Spleen (tissue), 3 donors: Measurements from ENCODE around the gene LRP11.

Experiments
- POLR2A ChIP-seq, 3 donors: fragments of 450-650 bp; IDR thresholded peaks; one replicate each; pipeline ENCODE4 v1.5.1; 2017; ENCODE audit warnings: antibody characterized with exemption in 3 of 3, mild to moderate bottlenecking in 1 of 3
- POLR2AphosphoS5 ChIP-seq, 3 donors: sonication (generic); formaldehyde crosslinking; IDR thresholded peaks; one replicate each; pipeline ENCODE4 v1.5.1; 2017; ENCODE audit warnings: antibody characterized with exemption in 3 of 3

DNA sequence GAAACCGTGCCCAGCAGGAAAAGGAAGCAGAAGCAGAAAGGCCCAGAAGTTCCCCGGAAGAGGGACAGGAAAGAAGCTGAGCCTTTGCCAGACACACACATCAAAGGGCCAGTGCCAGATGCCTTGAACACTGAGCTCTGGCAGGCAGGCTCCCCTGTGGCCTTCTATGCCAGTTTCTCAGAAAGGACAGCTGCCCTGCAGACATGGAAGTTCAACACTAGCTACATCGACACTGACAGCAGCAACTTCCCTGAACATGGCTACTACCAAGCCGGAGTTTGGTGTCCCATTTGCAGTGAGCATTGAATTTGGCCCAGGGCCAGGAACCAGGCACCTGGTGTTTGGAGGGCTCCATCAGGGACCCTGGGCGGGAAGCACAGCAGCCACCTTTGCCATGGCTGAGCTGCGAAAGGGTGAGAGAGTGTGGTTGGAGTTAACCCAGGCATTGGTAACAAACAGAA, 41.8 kb upstream of the LRP11 start:
- TF ChIP-seq POLR2AphosphoS5 (IDR thresholded peaks at IDR 0.05) (peak in 2 of 3 donors; percentile 39 to 44), POLR2A (IDR thresholded peaks at IDR 0.05) (no peak)
